ENCODE measurements around the gene LEMD3.

The LEMD3 gene

GRCh38 chr12:65292241-65292640 lies 122.9 kb downstream of the LEMD3 start:
- Histone ChIP-seq H4K20me1 (no peaks in the 10 kb centered on the region), H3K27ac (no peak overlapping the region), H3K36me3 (no peaks in the 10 kb centered on the region), H3K27me3 (no peaks in the 10 kb centered on the region), H3K9ac (no peak overlapping the region), H3K4me1 (no peaks in the 10 kb centered on the region), H3K4me2 (no peak overlapping the region), H3K9me3 (no peaks in the 10 kb centered on the region), H3K4me3 (no peak overlapping the region)
- no peak for TF ChIP-seq Cebpa-rat (IDR thresholded peaks at IDR 0.05)

- Histone ChIP-seq H3K4me3 (no peak overlapping the region), H3K27me3 (no peaks in the 10 kb centered on the region), H3K9ac (no peak overlapping the region), H3K36me3 (no peaks in the 10 kb centered on the region), H3K27ac (no peak overlapping the region), H3K4me1 (no peaks in the 10 kb centered on the region), H3K4me2 (no peak overlapping the region), H4K20me1 (no peaks in the 10 kb centered on the region), H3K9me3 (no peaks in the 10 kb centered on the region)
- TF ChIP-seq Cebpa-rat (IDR thresholded peaks at IDR 0.05) = no peak
These were observed 124.4 kb downstream of the LEMD3 start for GRCh38 chr12:65293735-65294134.

- Histone ChIP-seq H3K9me3 (no peaks in the 10 kb centered on the region), H3K4me3 (no peak overlapping the region), H3K9ac (no peak overlapping the region), H3K4me2 (no peak overlapping the region), H3K27ac (no peak overlapping the region), H3K27me3 (no peaks in the 10 kb centered on the region), H3K4me1 (no peaks in the 10 kb centered on the region), H4K20me1 (no peaks in the 10 kb centered on the region), H3K36me3 (no peaks in the 10 kb centered on the region)
- no peak for TF ChIP-seq Cebpa-rat (IDR thresholded peaks at IDR 0.05)
These were observed 125.4 kb downstream of the LEMD3 start for GRCh38 chr12:65294641-65295262.

- H3K9ac ChIP-seq = no peak overlapping the region
- TF ChIP-seq Cebpa-rat (IDR thresholded peaks at IDR 0.05) = no peak
- no peak overlapping the region for H3K4me2 ChIP-seq
- H3K36me3 ChIP-seq = no peaks in the 10 kb centered on the region
- no peaks in the 10 kb centered on the region for H3K4me1 ChIP-seq
- H3K27ac ChIP-seq = no peak overlapping the region
- no peaks in the 10 kb centered on the region for H3K9me3 ChIP-seq
- no peaks in the 10 kb centered on the region for H3K27me3 ChIP-seq
- no peaks in the 10 kb centered on the region for H4K20me1 ChIP-seq
- H3K4me3 ChIP-seq = no peak overlapping the region
These were observed 127.3 kb downstream of the LEMD3 start for GRCh38 chr12:65296508-65297265.

Measured in BLaER1 (cell line).